ENCODE results near the gene ZNF366.

Gene ZNF366

GRCh38 chr5:72427488-72428437, 79.4 kb downstream of the ZNF366 start:
- no peak overlapping the region for H3K4me3 ChIP-seq
- TF ChIP-seq CTCF (IDR thresholded peaks at IDR 0.05) = no peak
- peak overlapping the region; percentile 61 to 76 for H3K27ac ChIP-seq
- no peak for DNase-seq (ENCODE audit: low spot score)

DNA sequence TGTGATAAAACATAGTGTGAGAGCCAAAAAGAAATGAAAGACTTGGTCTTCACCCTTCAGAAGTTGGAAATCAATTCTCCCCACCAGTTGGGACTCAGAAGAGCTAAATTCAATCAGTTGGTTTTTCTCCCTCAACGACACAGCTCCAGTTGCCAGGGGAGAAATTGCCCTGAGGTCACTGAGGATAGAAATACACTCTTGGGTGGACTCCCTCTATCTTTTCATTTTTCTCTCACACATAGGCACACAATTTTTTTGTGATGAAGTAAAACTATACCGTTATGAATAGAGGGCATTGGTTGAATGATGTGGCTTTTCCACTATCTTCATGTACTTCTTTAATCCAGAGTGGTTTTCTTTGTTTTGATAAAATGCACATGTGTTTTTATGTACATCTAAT, 80.2 kb downstream of the ZNF366 start:
- TF ChIP-seq CTCF (IDR thresholded peaks at IDR 0.05) = no peak
- DNase-seq (ENCODE audit: low spot score) = no peak
- Histone ChIP-seq H3K27ac (peak overlapping the region; percentile 40 to 76), H3K4me3 (no peak overlapping the region)

- Histone ChIP-seq H3K27ac (no peak overlapping the region), H3K4me3 (no peak overlapping the region)
- no peak for DNase-seq (ENCODE audit: low spot score)
- TF ChIP-seq CTCF (IDR thresholded peaks at IDR 0.05) = no peak
These were observed 81.2 kb downstream of the ZNF366 start for GRCh38 chr5:72426019-72426418.

DNA sequence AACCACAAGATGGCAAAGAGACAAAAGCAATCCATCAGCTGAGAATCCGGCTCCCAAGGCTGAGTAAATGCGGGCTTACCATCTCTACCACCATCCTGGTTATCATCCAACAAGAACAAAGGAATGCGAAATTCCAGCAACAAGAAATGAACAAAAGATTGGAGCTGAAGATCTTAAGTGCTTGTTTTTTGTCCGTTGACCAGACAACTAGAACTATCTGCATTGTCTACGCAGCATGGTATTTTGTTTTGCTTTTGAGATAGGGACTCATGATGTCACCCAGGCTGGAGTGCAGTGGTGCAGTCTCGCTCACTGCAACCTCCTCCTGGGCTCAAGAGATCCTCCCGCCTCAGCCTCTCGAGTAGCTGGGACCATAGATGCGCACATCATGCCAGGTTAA, 88.9 kb downstream of the ZNF366 start:
- DNase-seq (ENCODE audit: low spot score) = no peak
- no peak overlapping the region for H3K27ac ChIP-seq
- no peak overlapping the region for H3K4me3 ChIP-seq
- TF ChIP-seq CTCF (IDR thresholded peaks at IDR 0.05) = no peak

GRCh38 chr5:72417333-72418062, 89.7 kb downstream of the ZNF366 start:
- DNase-seq (ENCODE audit: low spot score) = no peak
- no peak overlapping the region for H3K27ac ChIP-seq
- TF ChIP-seq CTCF (IDR thresholded peaks at IDR 0.05) = no peak
- H3K4me3 ChIP-seq = no peak overlapping the region

DNA sequence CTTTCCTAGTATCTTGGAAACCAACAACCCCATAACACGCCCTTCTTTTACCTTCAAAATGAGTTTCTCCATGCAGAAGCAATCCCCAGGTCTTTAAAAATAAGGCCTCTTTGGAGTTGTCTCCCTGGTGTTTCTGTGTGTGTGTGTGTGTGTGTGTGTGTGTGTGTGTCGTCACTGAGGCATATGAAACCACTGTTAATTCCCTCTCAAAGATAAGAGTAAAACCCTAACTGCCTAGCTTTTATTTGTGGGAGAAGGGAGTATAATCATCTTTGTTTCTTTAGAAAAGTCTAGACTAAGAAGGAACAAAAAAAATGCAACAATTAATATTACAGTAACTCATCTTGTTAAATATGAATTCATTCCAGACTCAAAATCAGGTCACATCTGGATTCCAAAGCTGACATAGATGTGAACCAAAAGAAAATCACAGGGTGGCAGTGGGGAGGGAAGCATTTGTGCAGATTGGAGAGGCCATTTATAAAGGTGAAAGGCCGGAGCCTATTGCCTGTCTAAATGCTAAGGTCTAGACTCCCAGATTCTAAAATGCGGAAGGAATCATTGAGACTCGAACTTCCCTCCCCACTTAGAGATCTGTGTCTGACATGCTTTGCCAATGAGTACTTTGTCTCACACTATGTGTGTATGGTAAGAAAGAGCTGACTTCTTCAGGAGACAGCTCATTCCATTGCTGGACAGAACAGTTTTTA, 91.4 kb downstream of the ZNF366 start:
- Histone ChIP-seq H3K27ac (no peak overlapping the region), H3K4me3 (no peak overlapping the region)
- TF ChIP-seq CTCF (IDR thresholded peaks at IDR 0.05) = no peak
- DNase-seq (ENCODE audit: low spot score) = no peak

Data from coronary artery (tissue), 2 donors.